GM18511 (cell line): ENCODE measurements around the gene RO60.
A peak's percentile ranks its signal among the peaks of the same experiment; 100 is the strongest.

ENCODE experiments used
- ATAC-seq: cut with Tn5 transposase; IDR thresholded peaks from one replicate; pipeline ENCODE4 v1.9.1; 2021; ENCODE audit warnings: mild to moderate bottlenecking, moderate library complexity; ENCODE audit not compliant: unreplicated experiment

RO60 gene

DNA sequence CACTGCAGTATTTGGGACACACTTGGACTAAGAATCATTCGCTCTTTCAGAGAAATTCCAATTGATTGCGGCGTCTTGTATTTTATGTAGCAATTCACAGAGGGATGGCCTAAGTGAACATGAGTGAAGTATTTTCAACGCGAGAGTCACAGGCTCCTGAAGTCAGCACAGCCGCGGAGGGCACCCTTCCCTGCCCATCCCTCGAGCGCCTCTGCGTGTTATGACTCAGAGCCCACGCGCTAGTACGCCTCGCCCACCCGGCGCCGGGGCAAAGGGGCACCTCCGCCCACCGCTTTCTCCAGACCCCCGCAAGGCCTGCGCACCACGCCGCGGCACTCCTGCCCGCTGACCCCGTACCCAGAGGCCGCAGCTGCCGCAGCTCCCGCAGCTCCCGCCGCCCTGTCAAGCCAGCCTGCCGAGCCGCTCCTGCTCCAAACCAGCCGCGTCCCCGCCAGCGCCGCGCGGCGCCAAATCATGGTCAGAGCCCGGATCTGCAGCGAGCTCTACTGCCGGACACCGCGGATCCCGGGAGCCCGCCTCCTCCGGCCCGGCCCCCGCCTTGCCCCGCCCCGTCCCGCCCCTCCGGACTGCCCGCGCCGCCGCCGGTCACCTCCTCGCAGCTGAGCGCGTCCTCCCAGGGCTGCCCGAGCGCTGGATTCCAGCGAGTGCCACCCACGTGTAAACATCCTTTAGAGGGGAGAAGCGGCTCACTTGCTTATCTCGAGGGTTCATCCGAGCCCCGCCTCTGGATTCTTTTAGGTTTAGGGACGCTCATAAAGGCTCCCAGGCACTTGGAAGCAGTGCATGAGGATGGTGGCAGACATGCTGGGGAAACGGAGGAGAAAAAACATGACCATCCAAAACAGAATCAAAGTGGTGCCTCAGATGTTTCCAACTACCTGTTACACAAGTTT lies 45.8 kb downstream of the RO60 start, which contains the start of gene GLRX2:
TSS of gene GLRX2 (minus strand) at position 508 of the 914 bp plus-strand sequence. CDS start at position 476, 32 bp downstream.
- ATAC-seq: peak; percentile 88

DNA sequence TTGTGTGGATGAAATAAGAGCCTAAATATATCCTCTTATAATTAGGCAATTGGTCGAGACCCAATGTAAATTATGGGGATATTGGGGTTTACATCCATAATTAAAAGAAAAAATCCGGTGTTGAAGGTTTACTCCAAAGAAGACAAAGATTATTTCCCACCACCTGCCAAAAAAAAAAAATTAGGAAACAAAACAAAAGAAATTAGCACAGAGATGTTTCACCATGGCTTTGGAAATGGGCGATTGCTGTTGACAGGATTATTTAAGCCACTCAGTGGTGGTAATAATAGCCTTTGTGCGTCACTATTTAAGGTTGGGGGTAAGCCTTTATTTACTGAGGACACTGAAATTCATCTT lies 46.4 kb downstream of the RO60 start:
- no peak for ATAC-seq

DNA sequence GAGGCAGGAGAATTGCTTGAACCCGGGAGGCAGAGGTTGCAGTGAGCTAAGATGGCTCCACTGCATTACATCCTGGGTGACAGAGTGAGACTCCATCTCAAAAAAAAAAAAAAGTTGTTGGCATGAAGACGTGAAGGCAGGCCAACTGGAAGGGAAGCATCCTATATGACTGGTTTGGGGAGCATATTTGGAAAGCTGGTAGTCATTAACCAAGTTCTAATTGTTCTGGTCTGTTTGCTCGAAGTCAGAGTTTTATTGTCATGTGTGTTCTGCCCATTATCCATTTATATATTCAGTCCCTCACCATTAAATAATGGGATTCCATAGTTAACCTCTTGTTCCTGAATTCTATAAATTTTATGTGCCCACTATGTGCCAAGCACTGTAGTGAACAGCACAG lies 49.1 kb downstream of the RO60 start:
- ATAC-seq: no peak
